NCI-H1436 (cell line): ENCODE results near the gene OSBP2.
"Not testable (repeated sequence)": the region's sequence is repeated elsewhere in the genome, so short reads cannot be mapped to it uniquely, and the experiment has no call there.

Experiments used
- DNase-seq: peaks from one replicate; lab custom pipeline; 2025; lab: John Stamatoyannopoulos, UW

OSBP2 gene

GRCh38 chr22:30694640-30695350 is at the start of gene OSBP2:
Gene OSBP2 (plus strand): TSS chr22:30694874. CDS start chr22:30694910, 36 bp downstream.
- peak; percentile 62 for DNase-seq

- DNase-seq: no peak
These were observed 48.0 kb upstream of the OSBP2 start for GRCh38 chr22:30646518-30647160.

GRCh38 chr22:30647536-30647935 is 47.1 kb upstream of the OSBP2 start:
- DNase-seq: no peak

GRCh38 chr22:30648825-30649224 is 45.8 kb upstream of the OSBP2 start:
- no peak for DNase-seq

GRCh38 chr22:30649430-30650007 is 45.2 kb upstream of the OSBP2 start:
- no peak for DNase-seq

- DNase-seq: no peak
These were observed 44.1 kb upstream of the OSBP2 start for GRCh38 chr22:30650508-30651116.

GRCh38 chr22:30652852-30653251 is 41.8 kb upstream of the OSBP2 start:
- no peak for DNase-seq

GRCh38 chr22:30654361-30654760 is 40.3 kb upstream of the OSBP2 start:
- DNase-seq: no peak

GRCh38 chr22:30655532-30655931 is 39.1 kb upstream of the OSBP2 start:
- DNase-seq: no peak

GRCh38 chr22:30662040-30662439 is 32.6 kb upstream of the OSBP2 start:
- no peak for DNase-seq

GRCh38 chr22:30664798-30665197 is 29.9 kb upstream of the OSBP2 start:
- no peak for DNase-seq

GRCh38 chr22:30665266-30665665 is 29.4 kb upstream of the OSBP2 start:
- no peak for DNase-seq

- DNase-seq: no peak
These were observed 28.9 kb upstream of the OSBP2 start for GRCh38 chr22:30665786-30666185.

GRCh38 chr22:30667107-30667493 is 27.6 kb upstream of the OSBP2 start:
- DNase-seq: no peak

- peak; percentile 89 for DNase-seq
These were observed 26.9 kb upstream of the OSBP2 start, which contains the start of gene DUSP18 for GRCh38 chr22:30667494-30668385. Gene DUSP18 (minus strand): TSS chr22:30667875. CDS start chr22:30664003, 3,872 bp downstream.

GRCh38 chr22:30668386-30668710 is 26.3 kb upstream of the OSBP2 start:
- no peak for DNase-seq

- no peak for DNase-seq
These were observed 23.6 kb upstream of the OSBP2 start for GRCh38 chr22:30671071-30671470.

GRCh38 chr22:30673136-30673535 is 21.5 kb upstream of the OSBP2 start:
- no peak for DNase-seq

GRCh38 chr22:30674482-30674881 is 20.2 kb upstream of the OSBP2 start:
- DNase-seq: no peak

- DNase-seq: peak; percentile 18
These were observed 19.2 kb upstream of the OSBP2 start for GRCh38 chr22:30675436-30675835.

GRCh38 chr22:30676565-30676964 is 18.1 kb upstream of the OSBP2 start:
- not testable (repeated sequence) for DNase-seq
